Erythroblast (primary cell): Measurements from ENCODE around the gene SULF2.
A peak's percentile ranks its signal among the peaks of the same experiment; 100 is the strongest.

Experiments
- DNase-seq, 2 experiments: peaks; one replicate each; lab custom pipeline; 2025; lab: John Stamatoyannopoulos, UW
- GATA1 ChIP-seq: IDR thresholded peaks from 2 replicates; pipeline ENCODE4 v1.6.1; 2011; ENCODE audit warnings: low read depth, mild to moderate bottlenecking, control low read depth, low read length, moderate library complexity
- POLR2A ChIP-seq: IDR thresholded peaks from 2 replicates; pipeline ENCODE4 v1.6.1; 2011; ENCODE audit warnings: mild to moderate bottlenecking, low read length

Gene SULF2

DNA sequence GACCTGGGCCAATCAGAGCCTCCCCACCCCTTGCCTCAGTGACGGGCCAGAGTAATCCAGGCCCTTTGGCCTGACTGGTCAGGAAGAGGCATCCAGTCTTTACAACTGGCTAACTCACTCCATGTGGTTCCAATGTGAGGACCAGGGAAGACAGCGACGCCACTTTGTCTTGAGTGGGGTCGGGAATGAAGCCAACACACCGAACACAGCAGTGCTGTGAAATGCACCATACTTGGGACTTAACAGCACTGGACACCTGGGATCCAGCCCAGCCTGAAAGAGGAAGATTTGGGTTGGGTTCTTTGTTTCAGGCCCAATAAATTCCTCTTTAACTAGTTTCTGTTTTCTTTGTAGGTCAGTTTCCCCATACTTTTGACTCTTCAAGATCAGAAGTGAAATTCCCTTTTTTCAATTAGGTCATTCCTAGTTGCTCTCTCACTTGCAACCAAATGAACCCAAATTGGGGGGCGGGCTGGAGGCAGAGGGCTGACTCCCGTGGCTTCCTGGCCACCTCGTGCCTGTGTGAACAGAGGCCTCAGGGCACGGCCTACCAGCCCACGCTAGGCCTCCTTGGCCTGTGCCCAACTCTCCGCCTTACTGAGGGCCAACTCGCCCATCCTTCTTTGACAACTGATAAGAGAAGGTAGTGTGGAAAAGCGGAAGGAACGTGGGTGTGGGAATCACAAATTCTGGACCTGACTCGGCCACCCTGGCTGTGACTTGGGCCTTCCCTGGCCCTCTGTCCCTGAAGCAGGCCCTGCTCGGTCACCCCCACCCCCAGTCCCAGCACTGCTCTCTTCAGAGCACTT is 17.1 kb downstream of the SULF2 start:
- DNase-seq: no peak
- TF ChIP-seq GATA1 (no peak), POLR2A (no peak)

DNA sequence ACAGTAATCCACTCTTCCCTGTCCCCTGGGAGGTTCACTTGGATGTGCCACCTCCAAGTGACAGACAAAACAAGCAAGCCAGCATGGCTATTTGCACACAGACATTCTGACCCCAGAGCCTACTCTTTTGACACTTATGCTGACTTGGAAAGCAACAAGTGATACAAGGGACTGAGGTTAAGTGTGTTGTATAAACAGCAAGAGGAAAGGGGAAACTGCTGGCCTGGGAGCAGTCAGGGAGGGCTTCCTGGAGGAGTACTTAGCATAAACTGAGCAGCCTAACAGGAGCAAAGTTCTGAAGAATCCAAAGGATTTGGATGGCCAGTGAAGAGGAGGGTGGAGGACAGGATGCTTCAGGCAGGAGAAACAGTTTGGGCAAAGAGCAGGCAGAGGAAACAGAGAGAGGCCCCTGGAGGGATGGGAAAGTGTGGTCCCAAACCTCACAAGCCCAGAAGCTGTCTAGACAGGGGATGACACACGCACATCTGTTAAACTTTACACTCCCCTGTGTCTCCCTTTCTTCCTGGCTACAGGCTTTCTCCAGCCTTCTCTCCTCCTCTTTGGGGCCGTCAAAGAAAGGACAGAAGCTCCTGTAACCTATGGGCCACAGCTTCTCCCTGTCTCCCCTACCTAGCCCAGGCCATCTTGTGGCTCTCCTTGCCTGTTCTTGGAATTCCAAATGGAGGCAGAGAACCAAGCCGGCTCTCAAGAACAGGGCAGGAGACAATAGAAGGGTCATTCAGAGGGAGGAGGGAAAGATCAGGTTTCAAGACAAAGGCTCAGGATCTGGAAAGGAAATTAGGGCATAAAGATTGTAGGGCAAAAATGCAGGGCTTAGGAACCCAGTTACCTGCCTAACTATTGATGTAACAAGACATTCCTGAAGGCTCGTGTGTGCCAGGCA is 19.3 kb downstream of the SULF2 start:
- DNase-seq: no peak

GRCh38 chr20:47765271-47765670 is 20.0 kb downstream of the SULF2 start:
- no peak for DNase-seq
- TF ChIP-seq POLR2A (no peak), GATA1 (no peak)

More for the DNA sequence above, 19.3 kb downstream of the SULF2 start:
- TF ChIP-seq POLR2A: no peak
- no peak for TF ChIP-seq GATA1

GRCh38 chr20:47764154-47764733 is 21.0 kb downstream of the SULF2 start:
- peak; percentile 4 to 11 for DNase-seq
- no peak for TF ChIP-seq POLR2A
- no peak for TF ChIP-seq GATA1

DNA sequence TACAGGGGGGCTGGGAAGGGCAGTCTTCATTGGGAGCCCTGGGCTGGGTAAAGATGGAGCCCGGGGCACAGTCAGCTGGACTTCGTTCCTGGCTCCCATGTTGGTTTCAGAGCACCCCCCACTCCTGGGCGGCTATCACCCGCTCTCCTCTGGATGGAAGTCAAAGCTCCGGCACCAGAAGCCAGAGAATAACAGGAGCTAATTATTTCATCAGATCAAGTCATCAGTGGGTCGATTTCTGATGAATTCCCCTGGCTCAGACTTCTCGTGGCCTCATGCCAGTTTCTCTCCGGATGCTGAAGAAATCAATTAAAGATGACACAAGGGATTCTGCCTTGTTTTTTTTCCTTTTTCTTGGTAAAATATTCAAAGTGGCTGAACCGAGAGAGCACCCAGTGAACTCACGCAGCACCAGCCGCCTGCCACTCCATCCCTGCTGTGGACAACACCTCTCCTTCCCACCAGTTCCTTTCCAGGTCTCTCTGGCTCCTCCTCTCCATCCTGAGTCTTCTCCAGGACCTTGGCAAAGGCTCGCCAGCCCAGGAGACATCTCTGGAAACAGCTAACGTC is 22.5 kb downstream of the SULF2 start:
- TF ChIP-seq GATA1: no peak
- no peak for TF ChIP-seq POLR2A
- no peak for DNase-seq

DNA sequence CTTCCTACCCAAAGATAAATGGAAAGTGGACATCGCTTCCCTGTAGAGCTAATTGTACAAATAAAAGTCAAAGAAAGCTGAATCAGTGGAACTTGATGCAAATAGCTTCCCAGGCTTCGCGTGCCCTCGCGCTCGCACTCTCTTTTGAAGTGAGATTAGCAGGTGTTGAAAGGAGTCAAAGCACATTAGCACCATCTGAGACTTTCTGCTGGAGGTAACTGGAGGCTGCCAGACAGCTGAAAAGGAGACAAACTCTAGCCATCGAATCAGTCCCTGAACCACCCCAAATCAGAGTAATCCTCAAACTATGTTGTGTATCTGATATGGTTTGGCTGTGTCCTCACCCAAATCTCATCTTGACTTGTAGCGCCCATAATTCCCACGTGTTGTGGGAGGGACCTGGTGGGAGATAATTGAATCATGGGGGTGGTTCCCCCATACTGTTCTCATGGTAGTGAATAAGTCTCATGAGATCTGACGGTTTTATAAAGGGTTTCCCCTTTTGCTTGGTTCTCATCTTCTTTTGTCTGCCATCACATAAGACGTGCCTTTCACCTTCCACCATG is 23.7 kb downstream of the SULF2 start:
- DNase-seq: no peak
- no peak for TF ChIP-seq GATA1
- TF ChIP-seq POLR2A: no peak

- DNase-seq: no peak
- no peak for TF ChIP-seq POLR2A
- no peak for TF ChIP-seq GATA1
Measured at GRCh38 chr20:47760686-47761481, 24.4 kb downstream of the SULF2 start.

DNA sequence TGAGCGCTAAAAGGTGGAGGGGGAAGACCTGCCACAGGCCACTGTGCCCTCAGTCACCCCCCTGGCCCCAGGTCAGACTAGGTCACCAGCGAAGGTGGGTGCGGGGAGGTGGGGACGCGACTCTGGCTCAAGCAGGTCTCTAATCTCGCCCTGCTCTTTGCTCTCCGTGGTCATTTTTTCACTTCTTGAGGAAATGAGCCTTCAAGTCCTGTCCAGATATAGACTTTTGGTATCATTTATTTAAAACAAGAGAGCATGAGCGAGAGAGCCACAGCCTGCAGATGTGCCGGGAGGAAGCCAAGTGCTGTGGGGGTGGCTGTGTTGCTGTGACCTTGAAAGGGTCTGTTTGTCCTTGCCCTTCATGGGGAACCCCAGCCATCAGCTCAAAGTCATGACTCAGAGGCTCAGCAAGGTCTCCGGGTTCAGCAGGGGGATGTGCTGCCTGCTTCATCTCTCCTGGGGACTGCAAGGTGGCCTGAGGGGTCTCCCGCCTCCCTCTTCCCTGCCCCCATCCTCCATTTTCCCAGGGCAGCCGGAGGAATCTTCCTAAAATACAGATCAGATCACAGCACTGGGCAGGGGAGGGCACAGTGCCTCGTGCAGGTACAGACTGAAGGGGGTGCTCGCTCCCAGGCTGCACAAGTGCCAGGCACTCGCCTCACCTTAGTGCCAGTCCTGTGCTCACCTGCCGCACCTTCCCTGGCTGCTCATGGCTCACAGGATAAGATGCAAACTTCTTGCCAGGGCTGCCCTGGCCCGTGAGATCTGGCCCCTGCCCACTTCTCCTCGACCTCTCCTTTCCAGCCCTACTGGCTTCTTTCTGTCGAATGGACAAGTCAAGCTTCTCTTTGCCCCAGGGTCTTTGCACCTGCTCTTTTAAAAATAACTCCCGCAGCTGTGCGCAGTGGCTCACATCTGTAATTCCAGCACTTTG is 26.5 kb downstream of the SULF2 start:
- TF ChIP-seq GATA1 (no peak), POLR2A (no peak)
- no peak for DNase-seq

- TF ChIP-seq POLR2A (no peak), GATA1 (no peak)
- DNase-seq: no peak
Measured at GRCh38 chr20:47757145-47758035, 27.9 kb downstream of the SULF2 start.

- TF ChIP-seq GATA1: no peak
- TF ChIP-seq POLR2A: no peak
- no peak for DNase-seq
Measured at GRCh38 chr20:47754946-47755652, 30.2 kb downstream of the SULF2 start.
